NCI-H1694 treated with DMSO at 0.1 percent for 48 hours (cell line): Measurements from ENCODE around the gene TOMM40L.

ENCODE experiments used
- DNase-seq: peaks from one replicate; lab custom pipeline; 2025; lab: John Stamatoyannopoulos, UW

The TOMM40L gene

DNA sequence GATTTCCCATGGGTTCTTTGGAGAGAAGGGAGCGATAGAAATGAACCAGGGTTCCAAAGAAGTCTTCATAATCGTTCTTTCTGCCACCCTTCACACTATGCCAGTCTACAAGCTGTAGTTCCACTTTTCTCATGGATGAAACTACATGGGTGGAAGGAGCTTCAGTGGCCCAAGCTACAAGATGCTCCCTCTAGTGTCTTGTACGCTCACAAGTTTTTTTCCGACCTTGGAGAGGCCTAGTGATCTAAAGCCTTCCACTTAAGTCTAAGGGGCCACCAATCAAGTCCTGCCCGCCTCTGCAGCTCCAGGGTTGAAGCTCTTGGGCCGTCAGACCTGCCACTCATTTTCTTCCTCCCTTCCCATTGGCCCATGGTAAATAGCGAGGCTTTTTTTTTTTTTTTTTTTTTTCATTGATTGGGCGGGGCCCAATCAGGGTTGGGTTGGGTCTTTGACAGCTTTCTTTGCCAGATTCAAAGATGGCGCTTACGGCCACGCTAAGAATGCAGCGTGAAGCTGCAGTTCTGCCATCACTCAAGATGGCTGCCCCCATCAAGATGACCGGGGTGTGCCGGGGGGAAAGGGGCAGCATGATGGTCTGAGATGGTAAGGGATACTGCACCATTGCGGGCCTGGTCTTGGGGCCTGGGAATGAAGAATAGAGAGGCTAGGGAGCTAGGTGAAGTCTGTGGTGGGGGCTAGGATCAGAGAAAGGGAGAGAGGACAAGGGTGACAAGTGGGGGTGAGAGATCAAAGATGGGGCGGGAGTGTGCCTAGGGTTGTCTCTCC, at the start of gene TOMM40L:
Gene TOMM40L (plus strand): TSS at position 527 of the 786 bp plus-strand sequence. CDS start 430 bp downstream, outside the sequence.
- peak; percentile 98 for DNase-seq

DNA sequence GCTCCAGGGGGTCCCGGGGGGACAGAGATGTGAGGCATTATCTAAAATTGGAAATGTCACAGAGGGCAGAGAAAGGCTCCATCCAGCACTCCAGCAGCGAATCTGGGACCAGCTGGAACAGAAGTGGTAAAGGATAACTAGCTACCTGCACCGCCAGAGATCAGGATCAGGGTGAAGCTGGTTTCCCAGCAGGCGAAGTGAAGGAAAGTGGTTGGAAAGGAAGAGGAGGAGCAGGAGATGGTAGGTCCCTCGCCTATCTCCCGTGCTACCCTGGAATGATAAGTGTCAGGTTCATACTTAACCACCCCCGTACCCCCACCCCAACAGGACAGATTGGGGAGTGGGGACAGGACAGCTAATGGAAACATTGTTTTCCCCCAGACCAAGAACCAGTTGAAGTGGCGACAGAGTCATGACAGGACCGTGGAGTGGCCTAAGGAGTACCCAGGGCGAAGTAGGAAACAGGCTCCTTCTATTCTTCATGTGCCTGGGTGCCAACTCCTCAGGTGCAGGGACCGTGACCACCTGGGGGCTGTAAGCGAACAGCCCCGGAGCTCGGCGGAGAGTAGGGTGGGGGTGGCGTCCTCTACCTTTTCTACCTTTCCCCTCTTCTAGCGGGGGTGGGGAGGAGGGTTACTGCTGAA, 49.3 kb upstream of the TOMM40L start:
- DNase-seq = no peak

GRCh38 chr1:161177112-161177935, 48.5 kb upstream of the TOMM40L start, which contains the start of gene B4GALT3:
TSS of gene B4GALT3 (minus strand) at chr1:161177507. CDS start at chr1:161176060, 1,447 bp downstream.
- peak; percentile 64 for DNase-seq

GRCh38 chr1:161177936-161178244, 48.0 kb upstream of the TOMM40L start:
- DNase-seq = peak; percentile 46

- no peak for DNase-seq
These were observed 46.2 kb upstream of the TOMM40L start for GRCh38 chr1:161179698-161180097.

GRCh38 chr1:161180639-161181038, 45.2 kb upstream of the TOMM40L start:
- peak; percentile 12 for DNase-seq

GRCh38 chr1:161182214-161182613, 43.6 kb upstream of the TOMM40L start:
- no peak for DNase-seq

DNA sequence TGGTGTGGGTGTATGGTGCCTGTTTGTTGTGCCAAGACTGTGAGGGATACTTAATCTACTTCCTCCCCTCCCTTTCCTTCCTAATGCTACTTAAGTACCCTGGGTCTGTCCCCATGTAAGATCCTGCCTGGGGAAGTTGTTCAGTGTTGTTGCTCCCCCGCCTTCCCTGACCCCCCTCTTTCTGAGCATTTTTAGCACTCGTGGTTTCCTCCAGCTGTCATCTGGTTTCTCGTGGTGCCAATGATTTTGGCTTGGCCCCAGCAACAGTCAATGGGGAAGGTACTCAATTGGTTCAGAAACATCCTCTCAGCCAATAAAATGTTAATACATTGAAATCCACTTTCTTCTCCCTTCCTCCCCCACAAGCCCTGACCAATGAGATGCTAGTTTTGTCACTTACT, 40.6 kb upstream of the TOMM40L start:
- peak; percentile 96 for DNase-seq

DNA sequence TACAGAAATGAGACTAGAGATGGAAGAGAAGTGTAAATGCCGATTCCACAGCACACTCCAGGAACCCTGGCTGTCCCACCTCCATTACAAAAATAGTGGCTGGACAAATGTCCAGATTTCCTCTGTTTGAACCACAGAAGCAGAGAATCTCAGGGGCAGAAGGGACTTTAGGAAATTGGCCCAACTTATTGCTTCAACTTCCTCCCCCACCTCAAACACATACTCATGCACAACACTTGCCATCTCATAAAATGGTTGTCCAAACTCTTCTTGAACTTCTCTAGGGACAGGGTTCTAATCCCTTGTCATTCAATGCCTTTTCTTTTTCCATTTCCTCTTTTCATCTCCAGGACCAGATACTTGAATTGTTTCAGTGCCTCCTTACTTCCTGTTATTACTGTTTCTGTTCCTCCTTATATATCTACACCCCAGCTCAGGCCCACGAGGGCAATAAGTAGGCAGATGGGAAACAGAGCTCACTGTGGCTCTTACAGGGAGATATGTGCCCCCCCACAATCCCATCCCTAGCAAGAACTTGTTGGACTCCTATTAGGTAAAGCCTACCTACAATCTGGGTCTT, 40.0 kb upstream of the TOMM40L start:
- peak; percentile 32 for DNase-seq

DNA sequence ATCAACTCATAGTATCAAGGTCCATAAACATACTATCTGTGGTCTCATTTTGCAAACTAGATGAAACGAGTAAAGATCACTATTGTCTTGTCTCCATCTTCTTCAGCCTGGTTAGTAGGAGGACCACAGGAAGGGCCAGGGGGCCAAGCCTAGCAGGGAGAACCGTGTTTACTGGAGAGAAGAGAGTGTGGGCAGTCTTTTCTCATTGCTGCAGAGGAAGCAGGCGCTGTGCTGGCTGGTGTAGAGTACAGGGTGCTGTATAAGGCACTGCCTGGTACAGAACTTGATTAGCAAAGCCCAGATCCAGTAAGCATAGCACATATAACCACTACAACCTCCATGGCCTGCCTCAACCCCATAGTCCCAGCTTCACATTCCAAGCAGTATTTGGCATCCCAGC, 38.5 kb upstream of the TOMM40L start:
- no peak for DNase-seq

DNA sequence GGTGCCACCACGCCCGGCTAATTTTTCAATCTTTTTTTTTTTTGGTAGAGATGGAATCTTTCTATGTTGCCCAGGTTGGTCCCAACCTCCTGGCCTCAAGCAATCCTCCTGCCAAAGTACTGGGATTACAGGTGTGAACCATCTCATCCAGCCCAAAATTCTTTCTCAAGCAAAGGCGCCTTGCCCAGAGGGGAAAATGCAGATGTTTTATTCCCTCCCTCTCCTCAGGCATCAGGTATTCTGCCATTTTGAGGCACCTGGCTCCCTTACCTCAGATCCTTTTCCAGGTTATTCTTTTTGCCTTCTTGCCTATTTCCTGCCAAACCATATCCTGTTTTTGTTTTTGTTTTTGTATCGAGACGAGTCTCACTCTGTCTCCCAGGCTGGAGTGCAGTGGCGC, 37.5 kb upstream of the TOMM40L start:
- no peak for DNase-seq

DNA sequence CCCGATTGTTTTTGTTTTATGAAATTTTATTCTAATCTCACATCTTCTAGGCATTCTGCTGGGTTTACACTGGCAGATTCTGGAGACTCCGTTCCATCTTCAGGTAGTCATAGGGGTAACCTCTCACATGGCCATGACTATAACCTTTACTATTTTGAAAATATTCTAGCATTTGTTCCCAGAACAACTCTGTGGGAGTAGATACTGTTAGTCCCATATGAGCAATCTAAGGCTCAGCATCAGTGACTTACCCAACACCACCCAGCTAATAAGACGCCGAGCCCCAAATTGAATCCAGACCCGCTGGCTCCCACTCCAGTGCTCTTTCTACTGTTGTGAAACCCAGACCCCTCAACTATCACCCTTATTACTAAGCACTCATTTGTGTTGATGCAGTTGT, 36.8 kb upstream of the TOMM40L start:
- DNase-seq = no peak

GRCh38 chr1:161190962-161191521, 34.8 kb upstream of the TOMM40L start:
- no peak for DNase-seq

GRCh38 chr1:161191971-161192370, 33.9 kb upstream of the TOMM40L start:
- DNase-seq = no peak

- peak; percentile 79 for DNase-seq
These were observed 33.1 kb upstream of the TOMM40L start for GRCh38 chr1:161192476-161193465.

- DNase-seq = no peak
These were observed 32.2 kb upstream of the TOMM40L start for GRCh38 chr1:161193561-161194235.

GRCh38 chr1:161195171-161195570, 30.7 kb upstream of the TOMM40L start:
- no peak for DNase-seq

GRCh38 chr1:161196111-161196510, 29.7 kb upstream of the TOMM40L start:
- no peak for DNase-seq

DNA sequence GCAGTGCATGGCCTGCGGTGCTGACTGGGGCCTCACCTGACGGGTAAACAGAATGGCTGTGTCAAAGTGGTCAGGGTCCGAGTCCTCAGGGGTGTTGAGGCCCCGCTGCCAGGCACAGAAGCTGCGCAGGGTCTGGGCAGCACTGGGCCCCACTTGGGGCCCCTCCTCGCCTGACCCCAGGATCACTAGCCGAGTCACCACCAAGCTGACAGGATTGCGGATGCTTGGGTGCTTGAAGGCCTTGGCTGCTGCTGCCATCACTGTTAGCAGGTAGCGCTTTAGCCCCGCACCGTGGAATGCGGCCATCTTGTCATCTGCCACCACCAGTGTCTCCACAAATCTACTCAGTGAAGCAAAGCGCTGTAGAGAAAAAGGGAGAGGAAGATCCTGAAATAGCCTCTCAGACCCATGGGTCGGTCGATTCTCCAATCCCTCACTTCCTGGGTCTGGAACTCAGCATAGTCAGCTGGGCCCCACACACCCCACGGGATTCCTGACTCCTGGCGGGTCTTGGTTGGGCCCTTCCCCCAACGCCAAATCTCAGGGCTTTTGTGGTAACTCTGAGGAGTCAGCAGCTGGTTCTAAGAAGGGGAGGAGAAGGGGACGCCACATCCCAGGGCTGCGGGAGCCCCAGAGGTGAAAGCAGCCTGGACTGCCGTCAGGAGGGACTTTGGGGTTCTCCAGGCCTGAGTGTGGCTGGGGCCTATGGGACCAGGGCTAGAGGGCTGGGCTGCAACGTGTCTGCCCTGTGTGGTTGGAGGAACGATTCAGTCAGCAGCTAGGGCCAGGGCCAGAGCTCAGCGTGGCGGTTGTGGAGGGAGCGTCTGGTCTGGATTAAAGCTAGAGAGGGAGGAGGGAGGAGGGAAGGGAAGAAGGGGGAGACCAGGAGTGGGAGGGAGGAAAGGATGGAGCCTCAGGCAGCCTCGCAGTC, 29.1 kb upstream of the TOMM40L start:
- DNase-seq = no peak
